A549 (cell line): ENCODE measurements around the gene IFNW1. TPM values are rescaled to one million over a fixed set of nuclear protein-coding genes. Genes with fewer than 3 reads are reported as not detected.

Experiments
- ATAC-seq, 2 experiments: fragments of 200-7000 bp in 1 of 2; fragments of >200 bp in 1 of 2; cut with Nextera tagmentation in 1 of 2; cut with Tn5 transposase in 1 of 2; 3 replicates each; pipeline versions ENCODE4 v1.8.0 to v1.9.1; 2018 to 2020; ENCODE audit warnings: mild to moderate bottlenecking in 1 of 2, moderate library complexity in 1 of 2
- CTCF ChIA-PET: fragments of 300-600 bp; sonication (Branson Sonifier 250); formaldehyde crosslinking; extraction: SDS; loops from one replicate; lab custom pipeline; 2021; ENCODE audit warnings: antibody characterized with exemption, inconsistent platforms; lab: Yijun Ruan, JAX
- POLR2A ChIA-PET: fragments of 350-600 bp; formaldehyde crosslinking; extraction: SDS; loops from one replicate; lab custom pipeline; 2021; ENCODE audit warnings: antibody characterized with exemption, inconsistent platforms; lab: Yijun Ruan, JAX
- DNase-seq, 2 experiments: peaks; one replicate each; pipeline versions ENCODE4 v3.0.0 to v3.0.0-alpha.2; 2011 to 2016; ENCODE audit warnings: low read depth in 1 of 2, low spot score in 1 of 2
- FAIRE-seq: peaks from 2 replicates; lab custom pipeline; 2011; peaks lifted over from hg19 to GRCh38; lab: Jason Lieb, UNC
- H3K27ac ChIP-seq, 2 experiments: fragments of >200 bp; sonication (Bioruptor Twin); formaldehyde crosslinking; 3 replicates each; pipeline ENCODE4 v1.5.1; 2016 to 2017
- H3K4me1 ChIP-seq: fragments of >200 bp; sonication (Bioruptor Twin); formaldehyde crosslinking; 3 replicates; pipeline ENCODE4 v1.6.1; 2016
- H3K4me2 ChIP-seq: fragments of >200 bp; sonication (Bioruptor Twin); formaldehyde crosslinking; 3 replicates; pipeline ENCODE4 v1.6.1; 2016
- H3K4me3 ChIP-seq: fragments of >200 bp; sonication (Bioruptor Twin); formaldehyde crosslinking; 3 replicates; pipeline ENCODE4 v1.5.1; 2016
- H3K9me3 ChIP-seq: fragments of >200 bp; sonication (Bioruptor Twin); formaldehyde crosslinking; 3 replicates; pipeline ENCODE4 v1.6.1; 2016
- CBX2 ChIP-seq: fragments of 200-600 bp; sonication (generic); IDR thresholded peaks from 2 replicates; pipeline ENCODE4 v1.6.1; 2016; ENCODE audit warnings: low read depth, mild to moderate bottlenecking, borderline replicate concordance
- CBX8 ChIP-seq: fragments of 200-600 bp; sonication (generic); IDR thresholded peaks from 2 replicates; pipeline ENCODE4 v1.6.1; 2016
- GATA3 ChIP-seq: IDR thresholded peaks from 2 replicates; pipeline ENCODE4 v1.6.1; 2012; ENCODE audit warnings: borderline replicate concordance
- HDAC2 ChIP-seq: fragments of 200-600 bp; sonication (generic); IDR thresholded peaks from 2 replicates; pipeline ENCODE4 v1.6.1; 2016
- HEYL ChIP-seq: fragments of 250-450 bp; sonication (Bioruptor Pico); IDR thresholded peaks from 2 replicates; pipeline ENCODE4 v1.8.0; 2021; ENCODE audit warnings: mild to moderate bottlenecking, moderate library complexity
- HMGXB4 ChIP-seq: fragments of 250-450 bp; sonication (Bioruptor Pico); IDR thresholded peaks from 2 replicates; pipeline ENCODE4 v1.5.0; 2021; ENCODE audit warnings: mild to moderate bottlenecking, moderate library complexity, borderline replicate concordance
- HOXA7 ChIP-seq: fragments of 250-450 bp; sonication (Bioruptor Pico); IDR thresholded peaks from 2 replicates; pipeline ENCODE4 v1.5.0; 2020; ENCODE audit warnings: mild to moderate bottlenecking, moderate library complexity
- JUN ChIP-seq, 2 experiments: fragments of >200 bp; sonication (Bioruptor Twin); formaldehyde crosslinking; IDR thresholded peaks; 2 replicates in 1 of 2; 3 replicates in 1 of 2; pipeline ENCODE4 v1.6.1; 2016 to 2017
- KDM1A ChIP-seq: fragments of 200-600 bp; sonication (generic); IDR thresholded peaks from 2 replicates; pipeline ENCODE4 v1.6.1; 2016; ENCODE audit warnings: low read depth, mild to moderate bottlenecking
- MAZ ChIP-seq: fragments of 150-350 bp; IDR thresholded peaks from 2 replicates; pipeline ENCODE4 v1.6.1; 2014; ENCODE audit warnings: antibody characterized with exemption, low read depth, low read length, borderline replicate concordance
- NPAS2 ChIP-seq: fragments of 250-450 bp; sonication (Bioruptor Pico); IDR thresholded peaks from 2 replicates; pipeline ENCODE4 v1.8.0; 2022; ENCODE audit warnings: mild to moderate bottlenecking, moderate library complexity, borderline replicate concordance
- PHF8 ChIP-seq: fragments of 200-600 bp; sonication (generic); IDR thresholded peaks from 2 replicates; pipeline ENCODE4 v1.6.1; 2016; ENCODE audit warnings: low read depth, mild to moderate bottlenecking, antibody characterized with exemption, moderate library complexity, borderline replicate concordance
- POLR2AphosphoS2 ChIP-seq: conservative IDR thresholded peaks from 2 replicates; pipeline ENCODE4 v1.6.1; 2012; ENCODE audit warnings: low read length, improper control_type of control experiment, inconsistent platforms
- RAD21 ChIP-seq, 2 experiments: fragments of >200 bp in 1 of 2; sonication (Bioruptor Twin) in 1 of 2; formaldehyde crosslinking in 1 of 2; IDR thresholded peaks in 1 of 2; conservative IDR thresholded peaks in 1 of 2; 2 replicates in 1 of 2; 3 replicates in 1 of 2; pipeline ENCODE4 v1.6.1; 2012 to 2018; ENCODE audit warnings: inconsistent platforms in 1 of 2
- RFX5 ChIP-seq: fragments of 450-650 bp; IDR thresholded peaks from 2 replicates; pipeline ENCODE4 v1.7.1; 2014; ENCODE audit warnings: antibody characterized with exemption, mild to moderate bottlenecking, moderate library complexity
- SREBF2 ChIP-seq: fragments of 450-650 bp; IDR thresholded peaks from 2 replicates; pipeline ENCODE4 v1.6.1; 2014; ENCODE audit warnings: mild to moderate bottlenecking, moderate library complexity
- WGBS: methylation state at CpG from one replicate; pipeline ENCODE4 v1.1.6; 2017; ENCODE audit errors: missing lambda C conversion rate; 5-methylcytosine and 5-hydroxymethylcytosine counted together
- polyA plus RNA-seq, 4 experiments: library from polyadenylated mRNA; depleted of rRNA in 3 of 4; stranded (reverse); fragments of >200 nt; fragmentation: RNase III in 1 of 4; extraction: RNeasy Plus Mini Kit Qiagen cat#74134 plus additional on column Dnase treatment in 1 of 4; gene quantifications; 2 replicates in 3 of 4; 3 replicates in 1 of 4; pipeline ENCODE4 v1.2.3, GENCODE V29; 2011 to 2017
- TF ChIP-seq, protein P1 (sequence below): fragments of >200 bp; sonication (Bioruptor Twin); formaldehyde crosslinking; IDR thresholded peaks from 3 replicates; pipeline ENCODE4 v1.5.1; 2016
- TF ChIP-seq, protein P2 (sequence below): fragments of 200-600 bp; sonication (generic); IDR thresholded peaks from 2 replicates; pipeline ENCODE4 v1.6.1; 2016; ENCODE audit warnings: antibody characterized with exemption, mild to moderate bottlenecking, moderate library complexity
- TF ChIP-seq, protein P3 (sequence below): fragments of >200 bp; sonication (Bioruptor Twin); formaldehyde crosslinking; IDR thresholded peaks from 2 replicates; pipeline ENCODE4 v1.6.1; 2016
- TF ChIP-seq, protein P4 (sequence below): IDR thresholded peaks from 2 replicates; pipeline ENCODE4 v1.6.1; 2012

IFNW1 gene
- polyA plus RNA-seq, 2 of the 4 experiments (the other 2 are of a cell fraction): not detected

GRCh38 chr9:21174671-21175070, 33.0 kb upstream of the IFNW1 start:
- no peak for TF ChIP-seq POLR2AphosphoS2
- TF ChIP-seq SREBF2: no peak
- no peak for TF ChIP-seq HEYL
- TF ChIP-seq, protein P1, sequence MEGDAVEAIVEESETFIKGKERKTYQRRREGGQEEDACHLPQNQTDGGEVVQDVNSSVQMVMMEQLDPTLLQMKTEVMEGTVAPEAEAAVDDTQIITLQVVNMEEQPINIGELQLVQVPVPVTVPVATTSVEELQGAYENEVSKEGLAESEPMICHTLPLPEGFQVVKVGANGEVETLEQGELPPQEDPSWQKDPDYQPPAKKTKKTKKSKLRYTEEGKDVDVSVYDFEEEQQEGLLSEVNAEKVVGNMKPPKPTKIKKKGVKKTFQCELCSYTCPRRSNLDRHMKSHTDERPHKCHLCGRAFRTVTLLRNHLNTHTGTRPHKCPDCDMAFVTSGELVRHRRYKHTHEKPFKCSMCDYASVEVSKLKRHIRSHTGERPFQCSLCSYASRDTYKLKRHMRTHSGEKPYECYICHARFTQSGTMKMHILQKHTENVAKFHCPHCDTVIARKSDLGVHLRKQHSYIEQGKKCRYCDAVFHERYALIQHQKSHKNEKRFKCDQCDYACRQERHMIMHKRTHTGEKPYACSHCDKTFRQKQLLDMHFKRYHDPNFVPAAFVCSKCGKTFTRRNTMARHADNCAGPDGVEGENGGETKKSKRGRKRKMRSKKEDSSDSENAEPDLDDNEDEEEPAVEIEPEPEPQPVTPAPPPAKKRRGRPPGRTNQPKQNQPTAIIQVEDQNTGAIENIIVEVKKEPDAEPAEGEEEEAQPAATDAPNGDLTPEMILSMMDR: no peak
- TF ChIP-seq CBX2: no peak
- no peak for TF ChIP-seq GATA3
- TF ChIP-seq HOXA7 (CRISPR knock-in tag): no peak
- TF ChIP-seq CBX8: no peak
- TF ChIP-seq, protein P2, sequence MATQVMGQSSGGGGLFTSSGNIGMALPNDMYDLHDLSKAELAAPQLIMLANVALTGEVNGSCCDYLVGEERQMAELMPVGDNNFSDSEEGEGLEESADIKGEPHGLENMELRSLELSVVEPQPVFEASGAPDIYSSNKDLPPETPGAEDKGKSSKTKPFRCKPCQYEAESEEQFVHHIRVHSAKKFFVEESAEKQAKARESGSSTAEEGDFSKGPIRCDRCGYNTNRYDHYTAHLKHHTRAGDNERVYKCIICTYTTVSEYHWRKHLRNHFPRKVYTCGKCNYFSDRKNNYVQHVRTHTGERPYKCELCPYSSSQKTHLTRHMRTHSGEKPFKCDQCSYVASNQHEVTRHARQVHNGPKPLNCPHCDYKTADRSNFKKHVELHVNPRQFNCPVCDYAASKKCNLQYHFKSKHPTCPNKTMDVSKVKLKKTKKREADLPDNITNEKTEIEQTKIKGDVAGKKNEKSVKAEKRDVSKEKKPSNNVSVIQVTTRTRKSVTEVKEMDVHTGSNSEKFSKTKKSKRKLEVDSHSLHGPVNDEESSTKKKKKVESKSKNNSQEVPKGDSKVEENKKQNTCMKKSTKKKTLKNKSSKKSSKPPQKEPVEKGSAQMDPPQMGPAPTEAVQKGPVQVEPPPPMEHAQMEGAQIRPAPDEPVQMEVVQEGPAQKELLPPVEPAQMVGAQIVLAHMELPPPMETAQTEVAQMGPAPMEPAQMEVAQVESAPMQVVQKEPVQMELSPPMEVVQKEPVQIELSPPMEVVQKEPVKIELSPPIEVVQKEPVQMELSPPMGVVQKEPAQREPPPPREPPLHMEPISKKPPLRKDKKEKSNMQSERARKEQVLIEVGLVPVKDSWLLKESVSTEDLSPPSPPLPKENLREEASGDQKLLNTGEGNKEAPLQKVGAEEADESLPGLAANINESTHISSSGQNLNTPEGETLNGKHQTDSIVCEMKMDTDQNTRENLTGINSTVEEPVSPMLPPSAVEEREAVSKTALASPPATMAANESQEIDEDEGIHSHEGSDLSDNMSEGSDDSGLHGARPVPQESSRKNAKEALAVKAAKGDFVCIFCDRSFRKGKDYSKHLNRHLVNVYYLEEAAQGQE: no peak
- no peak for TF ChIP-seq KDM1A
- FAIRE-seq (no peak), DNase-seq (no peak), ATAC-seq (no peak)
- no peak overlapping the region for H3K4me3 ChIP-seq
- H3K4me1 ChIP-seq: no peaks in the 10 kb centered on the region
- CTCF ChIA-PET: interaction anchor here (1.2 to 1.3 kb wide), 2 partner anchors 8 to 38 kb away, joined by 3 to 4 read pairs; no protein-coding TSS in a partner anchor
- no peak overlapping the region for H3K4me2 ChIP-seq
- POLR2A ChIA-PET: no interaction called here
- no peak overlapping the region for H3K27ac ChIP-seq
- WGBS: 81% methylated on average over 2 of the region's 2 CpGs
- H3K9me3 ChIP-seq: no peaks in the 10 kb centered on the region

- no peak overlapping the region for H3K4me2 ChIP-seq
- no peak for DNase-seq
- TF ChIP-seq HMGXB4 (CRISPR knock-in tag) (no peak), RAD21 (conservative IDR thresholded peaks at IDR 0.05 in 1 of 2, IDR thresholded peaks at IDR 0.05 in 1 of 2) (no peak), HDAC2 (no peak), RFX5 (no peak), JUN (IDR thresholded peaks at IDR 0.05) (no peak), HOXA7 (CRISPR knock-in tag) (no peak), NPAS2 (CRISPR knock-in tag) (no peak), PHF8 (no peak), MAZ (no peak)
- TF ChIP-seq, protein P3, sequence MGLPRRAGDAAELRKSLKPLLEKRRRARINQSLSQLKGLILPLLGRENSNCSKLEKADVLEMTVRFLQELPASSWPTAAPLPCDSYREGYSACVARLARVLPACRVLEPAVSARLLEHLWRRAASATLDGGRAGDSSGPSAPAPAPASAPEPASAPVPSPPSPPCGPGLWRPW: no peak
- TF ChIP-seq, protein P4, sequence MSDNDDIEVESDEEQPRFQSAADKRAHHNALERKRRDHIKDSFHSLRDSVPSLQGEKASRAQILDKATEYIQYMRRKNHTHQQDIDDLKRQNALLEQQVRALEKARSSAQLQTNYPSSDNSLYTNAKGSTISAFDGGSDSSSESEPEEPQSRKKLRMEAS: no peak
- TF ChIP-seq, all 56 proteins: peak for 0
- Histone ChIP-seq H3K4me1 (no peaks in the 10 kb centered on the region), H3K9me3 (no peaks in the 10 kb centered on the region), H3K27ac (no peak overlapping the region), H3K4me3 (no peak overlapping the region)
- ChIA-PET CTCF (no interaction called here), POLR2A (no interaction called here)
- FAIRE-seq (no peak), ATAC-seq (no peak)
- 58% methylated on average over 3 of the region's 3 CpGs for WGBS
These were observed 30.5 kb upstream of the IFNW1 start for GRCh38 chr9:21172156-21172555.
